ENCODE results near the gene TMPRSS6. TPM values are rescaled to one million over a fixed set of nuclear protein-coding genes. Genes with fewer than 3 reads are reported as not detected.

Gene TMPRSS6
- total RNA-seq, 1 experiment from 2014 or later, result not detected

DNA sequence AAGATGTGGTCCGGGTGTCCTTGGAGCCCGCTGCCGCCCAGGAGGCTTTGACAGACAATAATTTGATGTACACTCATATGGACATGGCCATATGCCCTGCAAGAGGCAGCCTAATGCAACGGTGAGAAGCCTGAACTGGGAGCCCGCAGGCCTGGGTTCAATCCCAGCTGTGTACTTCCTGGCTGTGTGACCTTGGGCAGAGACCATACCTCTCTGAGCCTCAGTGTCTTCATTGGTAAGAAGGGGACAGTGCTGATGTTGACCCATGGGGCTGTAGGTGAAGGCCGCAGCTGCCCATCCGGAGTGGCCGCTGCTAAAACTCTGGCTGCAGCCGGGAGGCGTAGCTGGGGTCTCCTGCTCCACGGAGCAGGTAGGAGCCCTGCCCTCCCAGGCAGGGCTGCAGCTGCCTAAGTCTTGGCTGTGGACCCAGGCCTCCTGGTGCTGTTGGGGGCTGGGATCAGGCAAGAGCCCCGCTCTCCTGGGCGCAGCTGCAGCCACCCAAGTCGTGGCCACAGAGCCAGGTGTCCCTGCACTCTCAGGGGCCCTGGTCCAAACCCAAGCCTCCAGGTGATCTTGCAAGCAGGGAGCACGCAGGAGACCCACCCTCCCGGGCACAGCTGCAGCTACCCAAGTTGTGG is 31.3 kb upstream of the TMPRSS6 start:
- no peak for DNase-seq (ENCODE audit: low read depth)

- no peak for DNase-seq (ENCODE audit: low read depth)
Observed at GRCh38 chr22:37139762-37140161, 30.2 kb upstream of the TMPRSS6 start.

DNA sequence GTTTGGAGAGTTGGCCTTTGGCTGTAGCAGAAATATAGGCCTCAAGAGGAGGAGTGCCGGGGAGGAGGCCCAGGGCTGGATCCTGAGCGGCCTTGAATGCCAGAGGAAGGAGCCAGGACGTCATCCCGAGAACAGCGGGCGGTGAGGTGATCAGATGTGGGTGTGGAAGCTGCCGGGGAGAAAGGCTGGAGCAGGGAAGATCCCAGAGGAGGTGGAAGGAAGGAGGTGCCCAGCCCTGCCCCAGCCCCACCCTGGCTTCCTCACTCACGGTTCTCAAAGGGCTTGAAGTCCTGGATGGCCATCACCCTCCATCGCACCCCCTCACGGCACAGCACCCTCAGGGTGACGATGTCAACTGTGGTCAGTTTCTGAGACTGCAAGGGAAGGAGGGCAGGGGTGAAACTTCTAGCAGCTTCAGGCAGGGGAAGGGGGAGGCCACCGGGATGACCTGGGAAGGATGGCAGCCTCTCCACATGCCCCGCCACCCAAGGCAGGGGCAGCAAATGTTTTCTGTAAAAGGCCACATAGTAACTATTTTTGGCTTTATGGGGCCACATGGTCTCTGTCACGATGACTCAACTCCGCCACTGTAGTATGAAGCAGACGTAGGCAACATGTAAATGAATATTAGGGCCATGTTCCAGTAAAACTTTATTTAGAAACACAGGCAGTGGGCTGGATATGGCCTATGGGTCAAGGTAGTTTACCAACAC is 29.5 kb upstream of the TMPRSS6 start:
- DNase-seq (ENCODE audit: low read depth), result peak; percentile 43

DNA sequence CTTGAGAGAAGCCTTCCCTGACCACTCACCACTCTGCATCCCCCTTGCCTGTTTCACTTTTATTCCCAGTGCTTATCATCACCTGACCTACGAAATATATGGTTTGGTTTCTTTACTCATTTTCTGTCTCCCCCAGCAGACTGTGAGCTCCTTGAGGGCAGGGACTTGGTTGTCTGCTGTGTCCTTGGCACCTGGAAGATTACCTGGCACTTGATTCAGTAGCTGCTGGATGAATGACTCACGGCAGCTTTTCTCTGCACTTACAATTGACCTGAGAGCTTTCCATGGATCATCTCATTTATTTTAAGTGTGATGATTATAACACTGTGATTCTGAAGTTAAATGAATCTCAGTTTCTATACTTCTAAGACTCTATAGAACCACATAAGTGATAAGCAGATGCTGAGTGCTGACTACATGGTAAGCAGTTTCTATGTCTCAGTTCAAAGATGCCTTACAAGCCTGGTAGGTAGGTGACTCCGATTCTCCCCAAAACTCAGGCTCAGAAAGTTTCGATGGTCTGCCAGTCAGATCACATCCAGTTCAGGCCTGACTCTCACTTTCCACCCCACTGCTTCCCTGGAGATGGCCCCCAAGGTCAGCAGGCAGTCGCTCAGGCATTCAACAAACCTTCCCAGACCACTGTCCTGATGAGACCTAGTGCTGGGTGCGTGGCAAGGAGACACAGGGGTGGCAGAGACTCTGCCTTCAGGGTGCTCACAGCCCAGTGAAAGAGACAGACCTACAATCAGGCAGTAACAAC is 28.6 kb upstream of the TMPRSS6 start:
- no peak for DNase-seq (ENCODE audit: low read depth)

DNA sequence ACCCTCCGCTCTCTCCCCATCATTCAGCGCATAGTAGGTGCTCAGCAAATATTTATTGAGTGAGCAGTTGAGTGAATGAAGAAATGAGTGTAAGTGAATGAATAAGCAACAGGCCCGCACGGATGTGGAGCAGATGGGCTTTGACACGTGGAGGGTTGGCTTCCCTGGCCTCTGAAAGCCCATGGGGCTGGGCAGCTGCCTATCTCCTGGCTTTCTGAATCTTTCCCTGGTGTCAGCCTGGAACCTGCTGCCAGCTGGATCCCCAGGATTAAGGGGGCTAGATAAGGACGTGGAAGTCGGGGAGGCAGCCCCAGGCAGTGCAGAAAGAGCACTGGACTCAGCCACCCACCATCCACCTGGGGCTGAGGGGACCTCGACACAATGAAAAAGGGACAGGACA is 27.6 kb upstream of the TMPRSS6 start:
- DNase-seq (ENCODE audit: low read depth), result no peak

- DNase-seq (ENCODE audit: low read depth), result no peak
Observed at GRCh38 chr22:37135023-37135422, 25.5 kb upstream of the TMPRSS6 start.

- DNase-seq (ENCODE audit: low read depth), result peak; percentile 75
Observed at GRCh38 chr22:37133304-37134018, 23.9 kb upstream of the TMPRSS6 start.

GRCh38 chr22:37132773-37133172 is 23.3 kb upstream of the TMPRSS6 start:
- DNase-seq (ENCODE audit: low read depth), result no peak

- no peak for DNase-seq (ENCODE audit: low read depth)
Observed at GRCh38 chr22:37129866-37130441, 20.4 kb upstream of the TMPRSS6 start.

GRCh38 chr22:37128555-37129281 is 19.2 kb upstream of the TMPRSS6 start:
- DNase-seq (ENCODE audit: low read depth), result no peak

DNA sequence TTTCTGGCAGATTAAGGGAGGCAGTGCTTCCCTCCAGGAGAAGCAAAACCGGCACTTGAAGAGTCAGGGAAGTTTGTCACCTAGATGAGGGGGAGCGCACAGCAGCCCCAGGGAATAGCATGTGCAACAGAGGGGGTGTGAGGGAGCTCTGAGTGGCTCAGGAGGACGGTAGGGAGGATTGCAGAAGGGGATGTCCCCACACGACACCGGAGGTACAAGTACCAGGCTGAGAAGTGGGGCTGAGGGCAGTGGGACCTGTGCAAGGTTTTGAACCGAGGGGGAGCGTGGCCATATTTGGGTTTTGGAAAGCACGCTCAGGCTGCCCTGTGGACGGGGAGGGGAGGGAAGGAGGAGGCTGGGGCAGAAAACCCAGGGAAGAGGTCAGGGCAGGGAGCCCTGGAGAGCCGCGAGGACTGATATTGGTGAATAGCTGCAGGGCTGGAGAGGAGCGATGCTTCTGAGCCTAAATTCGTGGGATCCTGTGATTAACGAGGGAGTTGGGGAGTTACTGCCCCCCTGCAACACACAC is 17.9 kb upstream of the TMPRSS6 start:
- no peak for DNase-seq (ENCODE audit: low read depth)

GRCh38 chr22:37126882-37127281 is 17.4 kb upstream of the TMPRSS6 start:
- no peak for DNase-seq (ENCODE audit: low read depth)

DNA sequence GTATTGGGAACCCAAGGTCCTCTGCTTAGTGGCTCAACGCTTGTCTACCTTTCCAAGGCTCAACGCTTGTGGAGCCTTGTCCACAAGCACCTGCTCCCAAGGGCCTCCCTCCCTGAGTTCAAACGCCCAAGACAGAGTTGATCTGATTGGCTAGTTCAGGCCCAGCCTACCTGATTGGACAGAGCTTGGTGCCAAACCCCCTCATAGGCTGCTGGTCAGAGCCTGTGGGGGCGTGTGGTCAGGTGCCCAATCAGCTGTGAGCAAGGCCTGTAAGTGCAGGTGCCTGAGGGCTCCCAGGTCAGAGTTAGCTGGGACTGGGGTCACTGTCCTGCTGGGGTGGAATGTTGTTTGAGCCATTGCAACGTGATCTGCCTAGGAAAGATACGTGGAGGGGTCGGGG is 16.9 kb upstream of the TMPRSS6 start:
- DNase-seq (ENCODE audit: low read depth), result no peak

GRCh38 chr22:37123649-37124048 is 14.1 kb upstream of the TMPRSS6 start:
- no peak for DNase-seq (ENCODE audit: low read depth)

DNA sequence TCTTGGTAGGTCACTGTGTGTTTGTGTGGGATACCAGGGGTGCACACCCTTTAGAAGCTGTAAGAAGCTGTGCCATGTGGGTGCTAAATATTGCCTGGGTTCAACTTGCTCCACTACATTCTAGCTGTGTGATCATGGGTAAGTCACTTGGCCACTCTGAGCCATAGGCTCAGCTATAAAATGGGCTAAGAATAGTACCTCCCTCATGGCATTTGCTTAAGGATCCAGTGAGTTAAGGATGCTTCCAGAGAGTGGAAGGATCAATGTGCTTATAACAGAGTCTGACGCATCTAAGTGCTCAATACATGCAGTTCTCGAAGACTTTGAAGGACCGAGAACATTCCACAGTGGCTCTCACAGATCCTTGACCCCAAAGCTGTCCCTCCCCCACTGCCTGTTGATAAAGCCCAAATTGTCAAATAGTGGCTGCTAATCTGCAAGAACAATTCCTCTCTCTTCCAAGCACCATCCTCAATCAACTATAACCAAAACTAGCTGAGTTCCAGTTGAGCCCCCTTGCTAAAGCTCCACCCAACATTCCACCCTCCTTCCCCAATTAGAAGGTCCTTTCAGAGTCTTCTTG is 13.2 kb upstream of the TMPRSS6 start:
- DNase-seq (ENCODE audit: low read depth), result no peak

GRCh38 chr22:37121887-37122591 is 12.5 kb upstream of the TMPRSS6 start:
- peak; percentile 49 for DNase-seq (ENCODE audit: low read depth)

- DNase-seq (ENCODE audit: low read depth), result no peak
Observed at GRCh38 chr22:37120569-37121340, 11.2 kb upstream of the TMPRSS6 start.

DNA sequence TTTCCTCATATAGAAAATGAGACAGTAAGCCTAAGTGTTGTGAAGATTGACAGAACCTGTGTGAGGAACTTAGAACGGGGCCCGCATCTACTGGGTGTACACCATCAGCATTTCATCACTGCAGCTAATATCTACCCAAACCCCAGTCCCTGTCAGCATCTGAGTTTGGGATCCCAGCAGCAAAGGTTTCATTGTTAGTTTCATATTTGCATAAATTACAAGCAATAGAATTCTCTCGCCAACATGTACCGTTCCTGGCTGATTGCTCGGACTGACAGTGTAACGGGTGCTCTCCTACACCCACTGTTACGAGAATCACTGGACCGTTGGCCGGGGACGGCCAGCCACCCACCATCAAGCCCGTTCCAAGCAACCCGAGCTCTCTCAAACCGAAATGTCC is 10.4 kb upstream of the TMPRSS6 start:
- no peak for DNase-seq (ENCODE audit: low read depth)

DNA sequence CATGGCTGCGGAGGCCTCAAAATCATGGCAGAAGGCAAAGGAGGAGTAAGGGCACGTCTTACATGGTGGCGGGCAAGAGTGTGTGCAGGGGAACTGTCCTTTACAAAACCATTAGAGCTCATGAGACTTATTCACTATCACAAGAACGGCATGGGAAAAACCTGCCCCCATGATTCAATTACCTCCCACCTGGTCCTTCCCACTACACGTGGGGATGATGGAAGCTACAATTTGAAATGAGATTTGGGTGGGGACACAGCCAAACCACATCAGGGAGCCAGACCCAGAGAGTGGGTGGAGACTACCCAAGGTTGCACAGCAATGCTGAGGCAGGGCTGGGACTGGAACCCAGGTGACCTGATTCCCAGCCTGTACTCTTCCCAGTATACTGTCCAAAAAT is 8.6 kb upstream of the TMPRSS6 start:
- no peak for DNase-seq (ENCODE audit: low read depth)

All from RPMI7951 (cell line).